HepG2 (cell line): Measurements from ENCODE around the gene ERF. TPM values are rescaled to one million over a fixed set of nuclear protein-coding genes. Genes with fewer than 3 reads are reported as not detected.

Experiments
- ARID2 ChIP-seq: sonication (generic); formaldehyde crosslinking; IDR thresholded peaks from 2 replicates; pipeline ENCODE4 v1.8.1; 2022; ENCODE audit warnings: mild to moderate bottlenecking, missing genetic modification reagents, borderline replicate concordance
- KLF16 ChIP-seq, 2 experiments: sonication (generic) in 1 of 2; formaldehyde crosslinking in 1 of 2; IDR thresholded peaks; 2 replicates each; pipeline versions ENCODE4 v1.6.1 to v1.8.0; 2016 to 2023; ENCODE audit warnings: missing genetic modification reagents in 2 of 2, missing compliant biosample characterization in 1 of 2
- KMT2B ChIP-seq: IDR thresholded peaks from 2 replicates; pipeline ENCODE4 v1.6.1; 2016; ENCODE audit warnings: missing genetic modification reagents, missing compliant biosample characterization
- LRRFIP1 ChIP-seq: sonication (generic); formaldehyde crosslinking; conservative IDR thresholded peaks from 2 replicates; pipeline ENCODE4 v1.4.0; 2020; ENCODE audit warnings: missing genetic modification reagents
- MAFK ChIP-seq, 2 experiments: IDR thresholded peaks in 1 of 2; conservative IDR thresholded peaks in 1 of 2; 2 replicates each; pipeline ENCODE4 v1.6.1; 2011; ENCODE audit warnings: improper control_type of control experiment in 2 of 2, low read length in 2 of 2
- MEIS2 ChIP-seq: sonication (generic); formaldehyde crosslinking; IDR thresholded peaks from 2 replicates; pipeline ENCODE4 v1.9.0; 2021; ENCODE audit warnings: mild to moderate bottlenecking, missing genetic modification reagents
- NRL ChIP-seq: sonication (generic); formaldehyde crosslinking; IDR thresholded peaks from 2 replicates; pipeline ENCODE4 v1.5.0; 2020; ENCODE audit warnings: missing genetic modification reagents, mild to moderate bottlenecking, moderate library complexity, borderline replicate concordance
- RARA ChIP-seq: IDR thresholded peaks from 2 replicates; pipeline ENCODE4 v1.6.1; 2016; ENCODE audit warnings: missing genetic modification reagents, missing compliant biosample characterization
- SALL1 ChIP-seq: sonication (generic); formaldehyde crosslinking; IDR thresholded peaks from 2 replicates; pipeline ENCODE4 v1.8.0; 2022; ENCODE audit warnings: mild to moderate bottlenecking, missing genetic modification reagents
- TGIF2 ChIP-seq: IDR thresholded peaks from 2 replicates; pipeline ENCODE4 v1.6.1; 2016; ENCODE audit warnings: control low read depth, missing compliant biosample characterization
- ZNF121 ChIP-seq: sonication (generic); formaldehyde crosslinking; IDR thresholded peaks from 2 replicates; pipeline ENCODE4 v1.5.0; 2020; ENCODE audit warnings: mild to moderate bottlenecking, missing genetic modification reagents
- ZNF549 ChIP-seq: sonication (generic); formaldehyde crosslinking; IDR thresholded peaks from 2 replicates; pipeline ENCODE4 v1.5.0; 2020; ENCODE audit warnings: missing genetic modification reagents
- ZNF598 ChIP-seq: sonication (generic); formaldehyde crosslinking; IDR thresholded peaks from 2 replicates; pipeline ENCODE4 v1.5.1; 2020; ENCODE audit warnings: mild to moderate bottlenecking, missing genetic modification reagents, borderline replicate concordance
- polyA plus RNA-seq, 8 experiments: library from polyadenylated mRNA; depleted of rRNA in 3 of 8; stranded (reverse) in 7 of 8; unstranded in 1 of 8; fragments of >200 nt; fragmentation: Illumina TruSeq in 4 of 8; extraction: Trizol in 4 of 8; gene quantifications; 2 replicates each; pipeline versions ENCODE4 v1.2.1 to v1.2.3, GENCODE V29; 2011 to 2016; ENCODE audit warnings: low read depth in 4 of 8, missing spikeins in 1 of 8, mixed read lengths in 1 of 8; ENCODE audit not compliant: insufficient read depth in 1 of 8
- total RNA-seq, 5 experiments: library from RNA; depleted of rRNA; stranded (reverse); fragments of >200 nt; fragmentation: Illumina TruSeq; extraction: Trizol; gene quantifications; 2 replicates each; pipeline ENCODE4 v1.2.3, GENCODE V29; 2016; ENCODE audit warnings: low read depth in 1 of 5
- TF ChIP-seq, protein P1 (sequence below), 2 experiments: sonication (generic) in 1 of 2; formaldehyde crosslinking in 1 of 2; IDR thresholded peaks; 2 replicates each; pipeline versions ENCODE4 v1.5.1 to v1.6.1; 2011 to 2020; ENCODE audit warnings: borderline replicate concordance in 1 of 2, low read depth in 1 of 2, low read length in 1 of 2, mild to moderate bottlenecking in 1 of 2, missing genetic modification reagents in 1 of 2, moderate library complexity in 1 of 2
- TF ChIP-seq, protein P2 (sequence below): sonication (generic); formaldehyde crosslinking; IDR thresholded peaks from 2 replicates; pipeline ENCODE4 v1.9.0; 2022; ENCODE audit warnings: low read depth, missing genetic modification reagents
- TF ChIP-seq, protein P3 (sequence below): sonication (generic); formaldehyde crosslinking; IDR thresholded peaks from 2 replicates; pipeline ENCODE4 v1.4.0; 2020; ENCODE audit warnings: missing genetic modification reagents, borderline replicate concordance
- TF ChIP-seq, protein P4 (sequence below): sonication (generic); formaldehyde crosslinking; IDR thresholded peaks from 2 replicates; pipeline ENCODE4 v1.4.0; 2020; ENCODE audit warnings: missing genetic modification reagents

The ERF gene
- total and polyA plus RNA-seq, 2 of the 13 experiments (the other 11 are each of a cell fraction or from before 2014, with no cell fraction given), result 67.1 to 69.9 TPM

GRCh38 chr19:42219812-42220750 is 34.8 kb downstream of the ERF start, which contains the start of gene ZNF526 (continued):
- TF ChIP-seq, protein P1, sequence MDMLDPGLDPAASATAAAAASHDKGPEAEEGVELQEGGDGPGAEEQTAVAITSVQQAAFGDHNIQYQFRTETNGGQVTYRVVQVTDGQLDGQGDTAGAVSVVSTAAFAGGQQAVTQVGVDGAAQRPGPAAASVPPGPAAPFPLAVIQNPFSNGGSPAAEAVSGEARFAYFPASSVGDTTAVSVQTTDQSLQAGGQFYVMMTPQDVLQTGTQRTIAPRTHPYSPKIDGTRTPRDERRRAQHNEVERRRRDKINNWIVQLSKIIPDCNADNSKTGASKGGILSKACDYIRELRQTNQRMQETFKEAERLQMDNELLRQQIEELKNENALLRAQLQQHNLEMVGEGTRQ (IDR thresholded peaks at IDR 0.05; ENCODE audit: low read depth, low read length), result peak; percentile 82
- TF ChIP-seq, protein P1 (CRISPR knock-in tag; IDR thresholded peaks at IDR 0.05; ENCODE audit: borderline replicate concordance), result peak; percentile 89; the same call in 1 of the 2 replicates
- TF ChIP-seq KLF16 (CRISPR knock-in tag; IDR thresholded peaks at IDR 0.05) (peak in 1 of 2 experiments; percentile 95; a peak in 2 of 4 replicates), ZNF549 (CRISPR knock-in tag) (no peak), LRRFIP1 (no peak), KMT2B (CRISPR knock-in tag) (peak; percentile 63), MEIS2 (CRISPR knock-in tag) (no peak; the same call in 1 of the 2 replicates), TGIF2 (CRISPR knock-in tag) (peak; percentile 70), ARID2 (CRISPR knock-in tag) (no peak), ZNF121 (CRISPR knock-in tag) (no peak; the same call in 1 of the 2 replicates), RARA (CRISPR knock-in tag) (no peak), ZNF598 (CRISPR knock-in tag) (peak; percentile 58; the same call in 1 of the 2 replicates), NRL (CRISPR knock-in tag) (peak; percentile 93), SALL1 (CRISPR knock-in tag) (peak; percentile 79), MAFK (conservative IDR thresholded peaks at IDR 0.05 in 1 of 2, IDR thresholded peaks at IDR 0.05 in 1 of 2; ENCODE audit: low read length in 2 of 2) (no peak)
- TF ChIP-seq, protein P2, sequence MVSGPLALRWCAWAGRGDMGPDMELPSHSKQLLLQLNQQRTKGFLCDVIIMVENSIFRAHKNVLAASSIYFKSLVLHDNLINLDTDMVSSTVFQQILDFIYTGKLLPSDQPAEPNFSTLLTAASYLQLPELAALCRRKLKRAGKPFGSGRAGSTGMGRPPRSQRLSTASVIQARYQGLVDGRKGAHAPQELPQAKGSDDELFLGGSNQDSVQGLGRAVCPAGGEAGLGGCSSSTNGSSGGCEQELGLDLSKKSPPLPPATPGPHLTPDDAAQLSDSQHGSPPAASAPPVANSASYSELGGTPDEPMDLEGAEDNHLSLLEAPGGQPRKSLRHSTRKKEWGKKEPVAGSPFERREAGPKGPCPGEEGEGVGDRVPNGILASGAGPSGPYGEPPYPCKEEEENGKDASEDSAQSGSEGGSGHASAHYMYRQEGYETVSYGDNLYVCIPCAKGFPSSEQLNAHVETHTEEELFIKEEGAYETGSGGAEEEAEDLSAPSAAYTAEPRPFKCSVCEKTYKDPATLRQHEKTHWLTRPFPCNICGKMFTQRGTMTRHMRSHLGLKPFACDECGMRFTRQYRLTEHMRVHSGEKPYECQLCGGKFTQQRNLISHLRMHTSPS (CRISPR knock-in tag), result no peak
- TF ChIP-seq, protein P3, sequence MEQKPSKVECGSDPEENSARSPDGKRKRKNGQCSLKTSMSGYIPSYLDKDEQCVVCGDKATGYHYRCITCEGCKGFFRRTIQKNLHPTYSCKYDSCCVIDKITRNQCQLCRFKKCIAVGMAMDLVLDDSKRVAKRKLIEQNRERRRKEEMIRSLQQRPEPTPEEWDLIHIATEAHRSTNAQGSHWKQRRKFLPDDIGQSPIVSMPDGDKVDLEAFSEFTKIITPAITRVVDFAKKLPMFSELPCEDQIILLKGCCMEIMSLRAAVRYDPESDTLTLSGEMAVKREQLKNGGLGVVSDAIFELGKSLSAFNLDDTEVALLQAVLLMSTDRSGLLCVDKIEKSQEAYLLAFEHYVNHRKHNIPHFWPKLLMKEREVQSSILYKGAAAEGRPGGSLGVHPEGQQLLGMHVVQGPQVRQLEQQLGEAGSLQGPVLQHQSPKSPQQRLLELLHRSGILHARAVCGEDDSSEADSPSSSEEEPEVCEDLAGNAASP (CRISPR knock-in tag), result peak; percentile 26; the same call in 1 of the 2 replicates
- TF ChIP-seq, protein P4, sequence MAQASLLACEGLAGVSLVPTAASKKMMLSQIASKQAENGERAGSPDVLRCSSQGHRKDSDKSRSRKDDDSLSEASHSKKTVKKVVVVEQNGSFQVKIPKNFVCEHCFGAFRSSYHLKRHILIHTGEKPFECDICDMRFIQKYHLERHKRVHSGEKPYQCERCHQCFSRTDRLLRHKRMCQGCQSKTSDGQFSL (CRISPR knock-in tag), result no peak
